Omental fat pad (tissue), 4 donors: Measurements from ENCODE around the gene IBA57. TPM values are rescaled to one million over a fixed set of nuclear protein-coding genes. Genes with fewer than 3 reads are reported as not detected.

Experiments used
- ATAC-seq: fragments of 150-250 bp; one replicate; pipeline ENCODE4 v1.9.1; 2016; ENCODE audit warnings: mild to moderate bottlenecking, moderate library complexity; ENCODE audit not compliant: low FRiP score
- DNase-seq: peaks from one replicate; pipeline ENCODE4 v3.0.0-alpha.2; 2019; ENCODE audit warnings: low spot score
- CTCF ChIP-seq, 3 donors: fragments of 450-650 bp; IDR thresholded peaks; one replicate each; pipeline ENCODE4 v1.5.1; 2016 to 2017; ENCODE audit warnings: antibody characterized with exemption in 3 of 3, mild to moderate bottlenecking in 3 of 3, moderate library complexity in 2 of 3
- total RNA-seq, 4 donors: library from RNA; depleted of rRNA; stranded (reverse); fragments of >200 nt; gene quantifications; one replicate each; pipeline ENCODE4 v1.1.0, GENCODE V29; 2016

The IBA57 gene
- total RNA-seq, 4 donors from 2014 or later, result 5.1 to 7.6 (median 6.5) TPM

- no peak for ATAC-seq
- no peak for TF ChIP-seq CTCF (IDR thresholded peaks at IDR 0.05)
- DNase-seq, result no peak
Measured at GRCh38 chr1:228144993-228145343, 20.6 kb upstream of the IBA57 start.

- TF ChIP-seq CTCF (IDR thresholded peaks at IDR 0.05), result no peak
- DNase-seq (no peak), ATAC-seq (no peak)
Measured at GRCh38 chr1:228145463-228146416, 19.9 kb upstream of the IBA57 start.

GRCh38 chr1:228146417-228147150 lies 19.0 kb upstream of the IBA57 start:
- no peak for ATAC-seq
- no peak for TF ChIP-seq CTCF (IDR thresholded peaks at IDR 0.05)
- DNase-seq, result no peak

- TF ChIP-seq CTCF (IDR thresholded peaks at IDR 0.05), result no peak
- no peak for DNase-seq
- no peak for ATAC-seq
Measured at GRCh38 chr1:228147151-228147693, 18.4 kb upstream of the IBA57 start.

- peak; percentile 10 for DNase-seq
- ATAC-seq, result no peak
- no peak for TF ChIP-seq CTCF (IDR thresholded peaks at IDR 0.05)
Measured at GRCh38 chr1:228147768-228148167, 17.8 kb upstream of the IBA57 start.

- ATAC-seq, result no peak
Measured at GRCh38 chr1:228148196-228148861, 17.3 kb upstream of the IBA57 start.

More at GRCh38 chr1:228148196-228148861, 17.3 kb upstream of the IBA57 start:
- peak; percentile 12 for DNase-seq
- no peak for TF ChIP-seq CTCF (IDR thresholded peaks at IDR 0.05)
